Erythroblast (primary cell): ENCODE results near the gene SLAMF1.

Source experiments
- GATA1 ChIP-seq: IDR thresholded peaks from 2 replicates; pipeline ENCODE4 v1.6.1; 2011; ENCODE audit warnings: low read depth, mild to moderate bottlenecking, control low read depth, low read length, moderate library complexity
- POLR2A ChIP-seq: IDR thresholded peaks from 2 replicates; pipeline ENCODE4 v1.6.1; 2011; ENCODE audit warnings: mild to moderate bottlenecking, low read length

GRCh38 chr1:160644399-160644798 lies 2.4 kb downstream of the SLAMF1 start:
- no peak for TF ChIP-seq POLR2A
- TF ChIP-seq GATA1, result no peak
